Ramos (cell line): ENCODE results near the gene TAS2R7.
"Not testable (repeated sequence)": the region's sequence is repeated elsewhere in the genome, so short reads cannot be mapped to it uniquely, and the experiment has no call there.

Source experiments
- in situ Hi-C: fragments of 300-500 bp; cut with MboI; formaldehyde crosslinking; loops from one replicate; pipeline ENCODE4 v1.14.3; 2022; ENCODE audit warnings: low sequenced_read_pairs; ENCODE audit not compliant: unreplicated experiment

TAS2R7 gene, protein sequence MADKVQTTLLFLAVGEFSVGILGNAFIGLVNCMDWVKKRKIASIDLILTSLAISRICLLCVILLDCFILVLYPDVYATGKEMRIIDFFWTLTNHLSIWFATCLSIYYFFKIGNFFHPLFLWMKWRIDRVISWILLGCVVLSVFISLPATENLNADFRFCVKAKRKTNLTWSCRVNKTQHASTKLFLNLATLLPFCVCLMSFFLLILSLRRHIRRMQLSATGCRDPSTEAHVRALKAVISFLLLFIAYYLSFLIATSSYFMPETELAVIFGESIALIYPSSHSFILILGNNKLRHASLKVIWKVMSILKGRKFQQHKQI

DNA sequence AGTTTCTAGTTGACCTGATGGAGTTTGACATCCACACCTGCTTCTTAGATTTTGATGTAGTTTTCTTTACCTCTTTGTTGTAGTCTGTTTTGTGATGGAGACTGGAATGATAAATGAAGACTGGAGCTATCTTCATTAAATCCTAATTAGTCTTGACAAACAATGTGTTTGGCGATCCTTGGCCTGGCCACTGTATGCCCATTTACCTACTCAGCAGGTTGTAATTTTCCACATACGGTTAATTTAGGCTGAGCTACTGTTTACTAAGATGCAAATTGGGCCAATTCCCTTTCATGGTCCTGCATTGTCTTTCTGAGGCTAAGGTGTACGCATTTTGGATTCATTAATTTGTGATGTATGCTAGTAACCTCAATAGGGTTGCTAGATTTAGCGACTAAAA lies at the start of gene TAS2R7:
TAS2R7 (minus strand) TSS at position 41 of the 400 bp plus-strand sequence. CDS start 57 bp downstream, outside the sequence.
- in situ Hi-C loops, result no loop called here

DNA sequence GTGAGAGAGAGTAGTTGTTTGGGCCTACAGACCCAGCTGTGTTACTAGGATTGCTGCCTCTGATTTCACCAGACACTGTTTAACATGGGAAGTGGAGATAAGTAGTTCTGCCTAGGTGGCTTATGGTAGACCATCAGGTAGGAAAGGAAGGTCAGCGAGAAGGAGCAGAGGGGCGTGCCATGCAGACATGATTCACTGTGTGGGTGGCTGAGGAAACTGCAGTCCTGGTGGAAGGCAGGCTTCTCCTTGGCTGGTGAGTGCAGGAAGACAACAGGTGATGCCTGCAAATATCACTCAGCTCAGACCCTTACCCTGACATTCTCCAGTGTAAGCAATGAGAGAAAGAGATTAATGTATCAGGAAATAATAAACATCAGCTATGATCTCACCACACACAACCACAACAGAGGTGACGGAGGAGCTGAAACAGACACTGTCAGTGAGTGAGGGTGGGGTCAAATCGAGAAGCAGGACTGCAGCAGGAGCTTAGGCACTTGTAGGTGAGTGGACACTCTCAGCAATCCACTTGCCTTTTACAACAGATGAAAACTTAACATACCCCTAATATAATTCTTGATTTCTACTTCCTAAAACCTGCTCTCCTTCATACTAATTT lies 48.9 kb upstream of the TAS2R7 start:
- in situ Hi-C loops, result no loop called here

DNA sequence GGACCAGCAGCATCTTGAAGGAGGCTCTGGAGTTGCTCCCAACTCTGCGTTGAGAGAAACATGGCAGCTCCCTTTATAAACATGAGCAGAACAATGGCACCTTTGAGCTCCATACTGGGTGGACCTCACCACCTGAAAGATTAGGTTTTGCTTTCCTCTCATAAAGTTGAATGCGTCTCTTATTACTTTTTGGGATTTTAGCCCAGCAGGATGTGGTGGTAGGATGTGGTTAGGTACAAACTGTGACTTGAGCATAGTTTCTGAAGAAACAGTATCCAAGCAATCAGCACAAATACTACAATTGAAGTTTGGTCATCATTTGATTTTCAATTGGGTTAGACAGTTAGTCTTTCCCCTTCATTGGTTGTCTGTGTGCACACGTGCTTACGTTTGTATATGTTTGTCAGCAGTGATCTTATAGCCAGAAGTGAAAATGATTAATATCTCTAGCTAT lies 47.0 kb upstream of the TAS2R7 start, which contains the start of gene PRR4:
PRR4 (minus strand) TSS at position 51 of the 454 bp plus-strand sequence; CDS start at position 13, 38 bp downstream.
- in situ Hi-C loops, result no loop called here

DNA sequence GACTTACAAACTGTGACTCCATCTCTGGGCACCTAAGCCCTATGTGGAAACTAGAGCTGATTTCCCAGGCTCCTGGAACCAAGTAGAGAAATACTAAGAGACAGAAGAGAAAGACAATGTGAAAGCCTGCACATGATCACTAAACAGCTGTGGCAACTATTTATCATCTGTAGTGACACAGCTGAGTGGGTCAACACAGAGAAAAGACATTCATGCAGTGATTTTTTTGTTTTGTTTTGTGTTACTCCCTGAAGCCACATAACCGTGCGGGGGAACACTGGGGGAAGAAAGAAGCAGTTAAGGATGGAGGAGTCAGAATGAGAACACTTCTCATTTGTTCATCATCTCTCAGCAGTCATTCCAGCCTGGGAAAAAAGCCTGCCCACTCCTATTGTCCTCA lies 45.3 kb upstream of the TAS2R7 start:
- in situ Hi-C loops, result no loop called here

DNA sequence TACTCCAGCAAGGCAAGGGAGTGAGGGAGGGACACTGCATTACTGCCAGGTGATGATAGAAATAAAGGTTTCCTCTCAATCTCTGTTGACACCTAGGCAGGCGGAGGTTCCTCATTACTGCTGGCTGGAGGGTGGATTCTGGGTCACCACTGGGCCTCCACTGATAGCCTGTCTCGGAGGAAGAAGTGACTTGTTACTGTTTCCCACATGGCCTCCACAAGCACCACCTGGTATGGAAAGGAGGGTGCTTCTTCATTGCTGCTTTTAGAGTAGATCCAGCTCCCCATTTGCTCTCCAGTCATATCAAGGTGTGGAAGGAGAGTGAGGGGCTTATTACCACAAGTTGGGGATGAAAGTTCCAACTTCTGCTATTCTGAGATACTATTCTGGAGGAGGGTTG lies 40.4 kb upstream of the TAS2R7 start:
- in situ Hi-C loops, result no loop called here

DNA sequence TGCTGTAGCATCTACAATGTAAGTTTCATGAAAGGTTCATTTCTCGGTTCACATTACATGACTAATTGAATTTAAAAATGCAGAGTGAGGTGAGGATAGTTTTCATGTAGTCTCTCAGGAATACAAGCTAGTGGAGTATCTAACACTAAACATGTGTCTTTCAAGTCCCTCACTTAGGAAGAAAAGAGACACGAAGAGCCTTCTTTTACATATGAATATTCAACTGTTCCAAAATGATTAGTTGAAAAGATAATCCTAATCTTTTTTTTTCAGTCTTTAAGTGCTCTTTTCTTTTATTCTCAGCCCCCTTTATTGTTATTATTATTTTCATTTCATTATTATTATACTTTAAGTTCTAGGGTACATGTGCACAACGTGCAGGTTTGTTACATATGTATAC lies 36.0 kb upstream of the TAS2R7 start:
- in situ Hi-C loops, result no loop called here

DNA sequence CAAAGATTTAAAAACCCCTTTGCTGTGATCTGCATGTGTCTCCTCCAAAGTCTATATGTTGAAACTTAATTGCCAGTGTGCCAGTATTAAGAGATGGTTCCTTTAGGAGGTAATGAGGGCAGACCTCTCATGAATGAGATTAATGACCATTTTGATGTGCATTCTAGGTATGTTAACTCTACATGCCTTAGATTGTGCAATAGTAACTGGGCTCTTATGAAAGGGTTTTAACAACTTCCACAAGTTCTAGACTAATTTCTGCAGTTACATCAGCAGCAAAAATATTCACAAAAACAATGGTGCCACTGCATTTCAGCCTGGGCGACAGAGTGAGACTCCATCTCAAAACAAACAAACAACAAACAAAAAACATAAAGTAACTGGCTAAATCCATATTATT lies 27.6 kb upstream of the TAS2R7 start:
- in situ Hi-C loops, result no loop called here

DNA sequence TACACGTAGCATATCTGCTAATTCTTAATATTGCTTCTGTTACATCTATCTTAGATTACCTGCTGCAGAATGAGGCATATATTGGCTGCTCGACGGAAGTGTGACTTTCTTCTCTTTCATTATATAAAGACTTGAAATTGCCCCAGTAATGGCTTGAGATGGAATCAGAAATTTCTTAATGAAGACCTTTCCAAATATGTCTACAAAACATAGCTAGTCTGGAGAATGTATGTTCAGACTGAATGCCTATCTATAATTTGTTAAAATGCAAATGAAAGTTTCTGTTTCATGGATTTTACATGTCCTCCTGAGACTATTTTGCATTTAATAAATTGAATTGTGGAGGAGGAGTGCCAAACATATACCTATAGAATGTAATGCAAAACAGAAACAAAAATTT lies 23.8 kb upstream of the TAS2R7 start, which contains the start of gene TAS2R10:
TAS2R10 (minus strand) TSS at position 101 of the 400 bp plus-strand sequence; CDS start at position 12, 89 bp downstream.
- in situ Hi-C loops, result no loop called here

DNA sequence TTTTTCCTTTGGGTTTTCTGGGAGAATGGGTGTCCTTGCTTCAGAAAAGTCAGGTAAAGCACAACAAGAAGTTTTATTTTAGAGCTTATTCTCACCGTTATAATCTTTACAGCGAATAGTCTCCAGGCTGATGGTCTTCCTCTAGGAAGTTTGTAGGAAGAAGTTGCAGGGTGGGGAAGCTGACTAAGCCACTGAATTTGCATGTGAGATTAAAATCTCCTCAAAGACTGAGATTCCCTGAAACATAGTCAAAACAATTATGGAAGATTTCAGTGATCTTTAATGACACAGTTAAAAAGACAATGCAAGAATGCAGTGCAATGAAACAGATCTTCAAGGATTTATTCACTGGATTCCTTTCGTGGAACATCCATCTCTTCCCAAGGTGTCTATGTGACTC lies 22.5 kb upstream of the TAS2R7 start:
- in situ Hi-C loops, result no loop called here

DNA sequence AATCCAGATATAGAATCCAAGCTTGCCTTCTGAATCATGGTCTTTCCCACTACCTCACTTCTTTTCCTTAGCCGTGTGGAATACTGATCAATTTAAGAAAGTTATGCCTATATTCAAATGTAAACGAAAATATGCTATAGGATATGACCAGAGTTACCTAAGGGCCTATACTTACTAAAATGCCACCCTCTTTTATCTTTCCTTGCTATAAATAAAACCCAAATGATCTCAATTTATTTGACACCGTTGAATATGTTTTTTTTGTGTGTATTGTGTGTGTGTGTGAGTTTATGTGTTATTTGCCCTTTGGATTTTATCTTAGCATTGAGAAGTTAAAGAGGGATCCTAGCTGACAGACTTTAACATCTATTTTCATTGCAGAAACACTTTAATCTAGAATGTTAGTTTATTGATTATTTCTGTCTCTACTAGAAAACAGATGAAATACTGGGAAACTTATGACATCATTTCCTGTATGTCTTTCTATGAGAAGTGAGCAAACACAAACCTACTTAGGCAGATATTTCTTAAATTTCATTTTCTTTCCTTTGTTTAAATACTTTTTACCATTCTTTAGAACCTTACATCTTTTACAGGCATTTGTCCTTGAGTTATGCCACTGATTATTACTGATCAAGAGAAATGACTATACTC lies 9.6 kb upstream of the TAS2R7 start:
- in situ Hi-C loops, result no loop called here

DNA sequence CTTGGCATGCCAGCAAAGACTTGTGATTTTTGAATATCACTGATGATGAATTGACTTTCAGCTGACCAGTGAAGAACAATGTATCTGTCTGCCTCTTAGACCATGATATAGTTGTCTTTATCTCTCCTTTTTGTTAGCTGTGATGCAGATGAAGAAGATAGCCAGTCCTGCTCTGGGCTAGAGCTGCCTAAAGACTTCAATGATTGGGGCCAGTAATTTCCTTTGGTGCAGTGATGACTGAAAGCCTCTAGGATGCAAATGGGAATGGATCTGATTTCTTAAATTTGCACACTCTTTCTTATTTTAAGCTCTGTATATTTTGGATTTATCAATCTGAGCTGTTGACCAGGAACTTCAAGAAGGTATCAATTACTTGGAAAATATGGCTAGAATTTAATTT lies 7.6 kb upstream of the TAS2R7 start, which contains the start of gene TAS2R9:
TAS2R9 (minus strand) TSS at position 101 of the 400 bp plus-strand sequence; CDS start at position 8, 93 bp downstream.
- in situ Hi-C loops, result no loop called here

DNA sequence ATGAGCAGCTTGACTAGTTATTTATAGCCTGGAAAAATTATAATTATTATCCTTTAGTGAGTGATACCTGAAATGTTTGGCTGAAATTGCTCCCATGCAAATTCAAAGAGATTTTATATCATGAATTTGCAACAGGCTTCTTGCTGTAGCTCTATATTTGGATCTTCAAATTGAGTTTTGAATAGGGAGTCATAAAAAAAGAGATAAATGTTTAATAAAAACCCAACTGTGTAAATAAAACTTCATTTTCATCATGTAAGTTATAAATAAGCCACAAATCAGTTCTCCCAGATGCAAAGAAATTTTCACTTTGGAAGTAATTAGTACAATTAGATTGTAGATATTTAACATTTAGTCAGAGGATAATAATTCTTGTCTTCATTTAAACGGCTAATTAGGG lies 4.8 kb upstream of the TAS2R7 start, which contains the start of gene TAS2R8:
TAS2R8 (minus strand) TSS at position 101 of the 400 bp plus-strand sequence. CDS start 306 bp downstream, outside the sequence.
- in situ Hi-C loops, result no loop called here

DNA sequence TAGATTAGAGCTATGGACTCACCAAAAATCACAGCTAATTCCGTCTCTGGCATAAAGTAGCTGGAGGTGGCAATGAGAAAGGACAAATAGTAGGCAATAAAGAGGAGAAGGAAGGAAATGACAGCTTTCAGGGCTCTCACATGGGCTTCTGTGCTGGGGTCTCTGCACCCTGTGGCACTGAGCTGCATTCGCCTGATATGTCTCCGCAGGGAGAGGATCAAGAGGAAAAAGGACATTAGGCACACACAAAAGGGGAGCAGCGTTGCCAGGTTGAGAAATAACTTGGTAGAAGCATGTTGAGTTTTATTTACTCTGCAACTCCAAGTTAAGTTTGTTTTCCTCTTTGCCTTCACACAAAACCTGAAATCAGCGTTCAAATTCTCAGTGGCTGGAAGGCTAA lies 686 bp downstream of the TAS2R7 start:
- in situ Hi-C loops, result no loop called here

DNA sequence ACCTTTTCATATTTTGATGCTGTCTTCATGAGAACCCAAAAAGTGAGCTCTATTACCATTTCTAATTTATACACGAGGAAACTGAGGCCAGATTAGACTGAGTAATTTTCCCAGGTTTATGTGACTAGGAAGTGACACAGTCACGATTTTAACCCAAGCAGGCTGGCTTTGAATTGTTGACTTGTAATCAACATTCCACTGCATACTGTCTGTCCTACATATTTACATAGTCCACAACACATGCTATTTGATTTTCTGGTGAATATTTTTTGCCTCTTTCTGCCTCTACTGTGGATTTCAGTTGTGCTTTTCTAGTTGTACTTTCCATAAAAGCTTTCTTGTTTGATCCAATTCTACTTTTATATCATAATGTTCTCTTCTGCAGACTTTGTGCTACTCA lies 8.2 kb downstream of the TAS2R7 start:
- in situ Hi-C loops, result no loop called here

DNA sequence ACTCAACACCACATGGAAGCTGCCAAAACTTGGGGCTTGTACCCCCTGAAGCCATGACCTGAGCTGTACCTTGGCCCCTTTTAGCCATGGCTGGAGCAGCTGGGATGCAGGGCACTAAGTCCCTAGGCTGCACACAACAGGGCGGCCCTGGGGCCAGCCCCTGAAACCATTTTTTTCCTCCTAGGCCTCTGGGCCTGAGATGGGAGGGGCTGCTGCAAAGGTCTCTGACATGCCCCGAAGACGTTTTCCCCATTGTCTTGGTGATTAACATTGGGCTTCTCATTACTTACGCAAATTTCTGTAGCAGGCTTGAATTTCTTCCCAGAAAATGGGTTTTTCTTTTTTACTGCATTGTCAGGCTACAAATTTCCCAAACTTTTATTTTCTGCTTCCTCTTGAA lies 10.7 kb downstream of the TAS2R7 start:
- in situ Hi-C loops, result not testable (repeated sequence)

DNA sequence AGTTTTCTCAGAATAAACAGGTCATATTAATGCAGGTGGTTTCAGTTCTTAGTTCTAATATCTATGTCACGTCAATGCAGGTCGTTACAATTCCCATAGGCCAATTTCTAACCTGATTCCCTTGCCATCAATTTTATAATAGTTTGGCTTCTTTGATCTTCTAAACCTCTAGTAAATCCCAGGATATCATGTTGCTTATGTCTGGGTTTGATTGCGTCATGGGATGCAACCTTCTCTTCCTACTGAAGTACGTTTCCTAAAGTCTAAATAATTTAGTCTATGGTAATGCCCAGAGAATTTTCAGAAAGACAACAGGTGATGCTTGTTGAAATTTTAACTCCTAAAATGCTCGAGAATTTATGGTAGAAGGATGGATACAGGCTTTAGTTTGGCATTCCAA lies 19.2 kb downstream of the TAS2R7 start:
- in situ Hi-C loops, result no loop called here

DNA sequence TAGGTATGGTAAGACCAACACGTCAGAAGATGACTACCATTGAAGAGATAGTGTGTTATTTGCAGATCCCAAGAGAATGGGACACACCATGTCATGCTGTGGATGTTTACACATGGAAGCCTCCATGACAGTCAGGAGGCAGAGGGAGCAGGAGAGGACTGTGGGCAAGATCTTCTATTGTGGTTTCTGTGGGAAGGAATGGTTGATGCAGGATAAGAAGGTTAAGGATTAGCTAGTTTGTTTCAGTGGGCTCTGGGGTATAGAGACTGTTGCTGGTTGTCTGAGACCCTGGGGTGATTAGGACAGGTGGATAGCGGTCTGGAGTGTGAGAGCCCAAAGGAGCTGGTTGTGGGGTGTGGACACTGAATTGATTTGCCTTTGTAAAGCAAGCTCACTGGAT lies 23.3 kb downstream of the TAS2R7 start:
- in situ Hi-C loops, result loop anchor here (10.0 kb wide), 1 partner anchor 706 kb away; no protein-coding TSS in a partner anchor

DNA sequence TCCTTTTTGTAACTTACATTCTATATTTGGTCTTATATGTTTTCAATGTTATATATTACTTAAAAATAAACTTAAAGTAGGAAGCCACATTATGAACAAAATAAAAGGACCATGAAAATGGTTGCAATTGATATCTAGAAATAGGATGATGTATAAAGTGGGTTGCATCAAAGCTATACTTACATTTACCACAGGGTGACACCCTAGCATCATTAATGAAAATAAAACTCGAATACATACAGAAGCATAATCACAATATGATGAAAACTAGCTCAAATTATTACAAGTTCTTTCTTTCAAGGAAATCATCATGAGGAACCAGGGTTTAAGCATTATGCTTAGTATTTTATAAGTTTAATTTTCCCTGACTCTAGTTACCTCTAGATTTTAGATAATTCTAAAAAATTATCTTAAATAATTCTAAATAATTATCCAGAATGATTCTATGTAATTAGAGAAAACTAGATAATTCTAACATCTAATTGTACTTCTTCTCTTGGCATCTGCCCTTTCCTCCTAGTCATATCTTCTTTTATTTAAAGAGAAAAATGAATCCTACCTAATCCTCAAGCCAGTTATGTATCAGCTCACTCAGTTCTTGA lies 31.2 kb downstream of the TAS2R7 start:
- in situ Hi-C loops, result loop anchor here (10.0 to 25.0 kb wide), 2 partner anchors 416 to 714 kb away; partner anchors contain the start of gene TAS2R42

DNA sequence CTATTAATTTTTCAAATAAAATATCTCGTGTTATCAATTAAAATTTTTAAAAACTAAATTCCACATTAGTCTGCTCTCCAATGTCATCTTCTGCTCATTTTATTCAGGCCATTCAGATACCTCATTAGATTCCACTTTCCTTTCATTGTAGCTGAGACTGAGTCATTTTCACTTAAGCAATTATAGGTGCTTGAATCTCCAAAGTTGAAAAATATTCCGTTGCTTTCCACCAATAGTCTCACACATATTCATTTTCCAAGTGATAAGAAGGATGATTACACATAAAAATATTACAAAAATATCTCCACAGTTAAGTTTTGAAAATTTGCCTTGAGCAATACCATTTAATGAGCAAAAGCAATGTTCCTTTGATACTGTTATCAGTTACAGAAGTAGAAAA lies 42.8 kb downstream of the TAS2R7 start:
- in situ Hi-C loops, result loop anchor here (25.0 kb wide), 1 partner anchor 428 kb away; the partner anchor contains the start of gene TAS2R42

DNA sequence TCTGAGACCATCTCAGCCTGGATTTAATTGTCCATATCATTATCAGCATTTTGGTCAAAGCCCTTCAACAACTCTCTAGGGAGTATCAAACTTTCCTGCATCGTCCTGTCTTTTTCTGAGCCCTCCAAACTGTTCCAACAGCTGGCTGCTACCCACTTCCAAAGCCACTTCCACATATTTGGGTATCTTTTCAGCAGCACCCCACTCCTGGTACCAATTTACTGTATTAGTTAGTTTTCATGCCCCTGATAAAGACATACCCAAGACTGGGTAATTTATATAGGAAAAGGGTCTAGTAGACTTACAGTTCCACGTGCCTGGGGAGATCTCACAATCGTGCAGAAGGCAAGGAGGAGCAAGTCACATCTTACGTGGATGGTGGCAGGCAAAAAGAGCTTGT lies 46.2 kb downstream of the TAS2R7 start:
- in situ Hi-C loops, result loop anchor here (25.0 kb wide), 1 partner anchor 431 kb away; the partner anchor contains the start of gene TAS2R42
